Epithelial cell of prostate (primary cell): ENCODE measurements around the gene MARK2.

ENCODE experiments used
- DNase-seq: peaks from one replicate; pipeline ENCODE4 v3.0.0-alpha.2; 2011; ENCODE audit warnings: low read depth, low spot score
- H3K27ac ChIP-seq: fragments of 450-650 bp; 2 replicates; pipeline ENCODE4 v1.5.1; 2017; ENCODE audit warnings: mild to moderate bottlenecking

MARK2 gene

GRCh38 chr11:63826471-63827190 lies 12.3 kb upstream of the MARK2 start:
- no peak overlapping the region for H3K27ac ChIP-seq
- DNase-seq: no peak

DNA sequence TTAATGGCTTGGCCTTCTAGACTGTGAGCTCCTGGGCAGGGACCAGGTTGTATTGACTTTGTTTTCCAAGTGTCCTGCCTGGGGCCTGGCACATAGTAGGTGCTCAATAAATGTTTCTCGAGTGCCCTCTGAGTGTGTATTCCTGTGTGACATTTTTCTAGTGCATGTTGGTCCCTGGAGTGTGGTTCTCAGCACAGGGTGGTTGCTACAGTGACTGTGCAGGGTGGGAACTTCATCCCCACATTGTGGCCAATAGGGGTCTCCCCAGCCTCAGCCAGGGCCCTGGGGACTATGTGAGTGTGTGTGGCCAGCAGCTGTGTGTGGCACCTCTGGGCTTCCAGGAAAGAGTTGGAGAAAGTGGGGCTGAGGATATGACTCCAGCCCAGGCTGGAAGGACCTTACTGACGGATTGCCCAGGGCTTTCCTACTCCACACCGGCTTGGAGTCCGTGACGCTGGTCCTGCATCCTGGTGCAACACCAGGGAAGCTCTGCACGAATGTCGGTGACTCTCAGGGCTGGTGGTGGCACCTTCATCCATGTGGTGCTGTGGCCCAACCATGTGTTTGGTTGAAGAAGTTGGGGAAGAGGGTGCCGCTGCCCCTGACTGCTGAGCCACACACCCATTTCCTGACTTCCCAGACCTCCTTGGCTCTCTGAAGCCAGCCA lies 9.0 kb upstream of the MARK2 start:
- H3K27ac ChIP-seq: no peak overlapping the region
- no peak for DNase-seq

GRCh38 chr11:63831326-63831725 lies 7.6 kb upstream of the MARK2 start:
- DNase-seq: no peak

GRCh38 chr11:63832336-63832735 lies 6.6 kb upstream of the MARK2 start:
- no peak for DNase-seq
- no peak overlapping the region for H3K27ac ChIP-seq

More at GRCh38 chr11:63831326-63831725, 7.6 kb upstream of the MARK2 start:
- H3K27ac ChIP-seq: no peak overlapping the region

DNA sequence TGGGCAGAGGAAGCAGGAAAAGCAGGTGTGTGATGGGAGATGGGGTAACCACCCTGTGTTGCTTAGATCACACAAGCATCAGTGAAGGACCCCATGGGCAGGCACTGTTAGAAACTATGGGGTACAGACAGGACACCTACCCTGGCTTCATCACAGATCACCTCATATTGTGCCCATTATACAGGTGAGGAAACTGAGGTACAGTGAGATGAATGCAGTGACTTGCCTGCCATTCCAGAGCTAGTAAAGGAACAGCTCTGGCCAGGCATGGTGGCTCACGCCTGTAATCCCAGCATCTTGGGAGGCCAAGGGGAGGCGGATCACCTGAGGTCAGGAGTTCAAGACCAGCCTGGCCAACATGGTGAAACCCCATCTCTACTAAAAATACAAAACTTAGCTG lies 5.9 kb upstream of the MARK2 start:
- H3K27ac ChIP-seq: no peak overlapping the region
- DNase-seq: no peak

DNA sequence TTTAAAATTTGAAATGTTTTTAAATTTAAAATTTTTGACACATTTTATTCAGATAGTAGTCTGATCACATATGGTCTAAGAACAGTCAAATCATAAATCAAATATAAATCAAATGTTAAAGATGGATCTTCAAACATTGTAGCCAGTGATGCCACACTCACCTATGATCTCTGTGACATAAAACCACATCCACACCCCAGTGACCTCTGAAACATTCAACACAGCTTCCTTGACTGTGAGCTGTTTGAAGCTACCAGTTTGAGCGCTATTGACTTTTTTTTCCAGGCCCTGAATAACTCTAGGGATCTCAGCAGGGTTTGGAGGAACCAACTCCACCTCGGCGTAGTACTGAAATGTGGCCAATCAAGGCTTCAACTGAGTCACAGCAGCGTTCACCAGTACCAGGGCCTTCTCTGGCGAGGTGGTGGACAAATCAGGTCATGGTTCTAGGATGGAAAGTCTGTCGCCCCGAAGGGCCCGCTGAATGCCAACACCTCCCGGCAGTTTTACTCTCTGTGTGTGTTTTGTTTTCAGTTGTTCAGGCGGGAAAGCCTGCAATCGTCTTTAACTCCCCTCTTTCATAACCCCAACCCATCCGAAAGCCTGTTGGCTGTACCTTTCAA lies 4.3 kb upstream of the MARK2 start:
- no peak for DNase-seq
- H3K27ac ChIP-seq: no peak overlapping the region

GRCh38 chr11:63835158-63835545 lies 3.8 kb upstream of the MARK2 start:
- DNase-seq: no peak
- no peak overlapping the region for H3K27ac ChIP-seq

GRCh38 chr11:63837027-63837688 lies 1.8 kb upstream of the MARK2 start:
- H3K27ac ChIP-seq: peak overlapping the region; percentile 80
- DNase-seq: no peak

GRCh38 chr11:63837739-63838138 lies 1.2 kb upstream of the MARK2 start:
- H3K27ac ChIP-seq: peak overlapping the region; percentile 80
- no peak for DNase-seq

- DNase-seq: no peak
Observed at GRCh38 chr11:63838150-63838677, 696 bp upstream of the MARK2 start.

DNA sequence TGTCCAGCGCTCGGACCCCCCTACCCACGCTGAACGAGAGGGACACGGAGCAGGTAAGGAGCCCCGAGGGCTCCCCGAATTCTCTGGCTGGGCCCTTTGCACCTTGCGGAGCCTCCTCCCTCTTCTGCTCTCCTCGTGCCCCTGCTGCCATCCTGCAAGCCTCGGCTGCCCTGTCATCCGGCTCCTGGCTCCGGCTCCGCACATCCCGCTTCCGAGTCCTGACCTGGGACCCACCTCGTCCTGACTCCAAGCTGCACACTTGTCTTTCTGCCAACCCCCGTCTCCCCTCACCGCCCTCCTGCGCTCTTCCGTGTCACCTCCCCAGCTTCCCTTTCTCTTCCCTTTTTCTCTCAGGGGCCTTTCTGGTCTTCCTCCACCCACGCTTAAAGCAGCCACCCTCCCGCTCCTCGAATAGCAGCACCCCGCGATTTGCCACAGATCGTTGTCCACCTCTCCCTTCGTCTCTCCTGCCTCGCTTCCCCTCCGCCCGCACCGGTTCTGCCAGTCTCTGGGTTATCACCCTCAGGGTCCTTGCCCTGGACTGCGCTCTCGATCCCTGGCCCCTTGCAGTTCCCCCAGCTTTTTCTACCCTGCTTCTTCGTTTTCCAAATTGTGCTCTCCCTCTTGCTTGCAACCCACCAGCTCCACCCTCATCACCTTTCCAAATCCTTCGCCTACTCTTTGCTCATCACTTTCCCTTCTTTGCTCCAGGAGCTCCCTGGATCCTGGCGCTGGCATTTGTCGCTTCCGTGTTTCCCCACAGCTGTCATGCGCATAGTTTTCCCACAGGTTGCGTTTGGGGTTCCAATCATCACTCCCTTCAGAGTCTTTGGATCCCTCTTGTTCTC lies 822 bp downstream of the MARK2 start:
- no peak for DNase-seq

More at GRCh38 chr11:63838150-63838677, 696 bp upstream of the MARK2 start:
- H3K27ac ChIP-seq: peak overlapping the region; percentile 80

DNA sequence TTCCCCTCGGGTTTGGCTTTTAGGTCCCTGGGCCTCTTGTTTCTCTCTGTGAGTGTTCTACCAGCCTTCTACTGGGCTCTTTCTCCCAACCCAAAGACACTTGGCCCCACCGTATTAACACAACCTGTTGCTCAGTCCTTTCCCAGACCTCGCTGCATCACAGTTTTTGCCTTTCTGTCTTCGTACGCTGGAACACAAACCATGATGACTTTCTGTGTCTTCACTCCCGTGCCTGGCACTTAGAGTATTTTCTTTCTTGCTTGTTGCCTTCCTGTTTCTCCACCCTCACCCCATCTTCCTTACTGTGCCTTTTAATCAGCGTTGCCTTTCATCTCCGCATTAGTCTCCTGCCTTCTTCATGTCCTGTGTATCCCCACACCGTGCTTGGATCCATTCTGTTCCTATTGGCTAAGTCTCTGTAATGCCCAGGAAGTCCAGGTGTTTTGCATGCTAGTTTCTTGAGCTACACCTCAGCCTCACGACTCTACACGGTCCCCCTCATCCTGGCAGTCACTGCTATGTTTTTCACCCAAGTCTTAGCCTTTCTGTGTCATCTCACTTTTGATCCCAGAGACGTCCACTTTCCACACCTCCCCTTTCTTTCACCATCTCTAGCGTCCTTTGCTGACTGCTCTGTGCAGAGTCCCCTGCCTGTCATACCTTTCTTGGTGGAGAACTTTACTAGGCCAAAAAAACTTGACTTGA lies 1.6 kb downstream of the MARK2 start:
- peak overlapping the region; percentile 80 for H3K27ac ChIP-seq
- no peak for DNase-seq

More for the DNA sequence above, 822 bp downstream of the MARK2 start:
- peak overlapping the region; percentile 80 for H3K27ac ChIP-seq

DNA sequence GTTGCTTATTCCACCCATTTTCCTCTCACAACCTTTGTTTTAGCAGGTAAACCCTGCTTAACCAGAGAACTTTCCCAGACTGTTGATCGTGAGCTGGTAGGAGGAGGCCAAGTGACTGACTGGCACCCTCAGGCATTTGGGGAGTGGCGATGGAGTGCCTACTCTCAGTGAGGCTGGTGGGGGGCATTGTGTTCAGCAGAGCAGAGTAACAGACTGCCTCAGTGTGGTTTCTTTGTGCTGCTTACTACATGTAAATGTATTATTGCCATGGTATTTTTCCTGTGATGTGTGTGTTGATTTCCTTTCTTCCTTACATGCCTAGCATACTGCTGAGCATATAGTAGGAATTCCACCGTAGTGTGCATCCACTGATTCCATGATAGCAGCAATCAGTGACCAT lies 2.6 kb downstream of the MARK2 start:
- no peak for DNase-seq
- peak overlapping the region; percentile 80 for H3K27ac ChIP-seq

DNA sequence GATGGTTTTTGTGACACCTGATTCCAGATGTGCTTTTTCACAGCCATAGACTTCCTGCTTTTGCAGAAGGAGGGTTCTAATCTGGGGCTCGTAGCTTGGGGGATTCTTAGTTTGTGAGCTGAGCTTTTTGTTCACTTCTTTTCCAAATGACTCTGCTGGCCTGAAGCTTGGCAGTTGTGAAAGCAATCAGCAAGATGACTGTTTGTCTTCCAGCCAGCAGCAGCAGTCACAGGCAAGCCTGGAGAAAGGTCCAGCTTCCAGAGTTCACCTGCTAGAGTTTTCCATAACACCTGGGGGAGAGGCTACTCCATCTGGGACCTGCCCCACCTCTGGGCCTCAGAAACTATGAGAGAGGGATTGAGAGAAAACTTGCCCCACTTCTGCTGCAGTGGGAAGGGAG lies 4.1 kb downstream of the MARK2 start:
- peak overlapping the region; percentile 80 for H3K27ac ChIP-seq
- DNase-seq: no peak

- no peak for DNase-seq
- H3K27ac ChIP-seq: peak overlapping the region; percentile 66
Observed at GRCh38 chr11:63844836-63845235, 5.9 kb downstream of the MARK2 start.

- peak overlapping the region; percentile 66 for H3K27ac ChIP-seq
- peak; percentile 61 for DNase-seq
Observed at GRCh38 chr11:63845303-63845702, 6.4 kb downstream of the MARK2 start.

- H3K27ac ChIP-seq: peak overlapping the region; percentile 66
Observed at GRCh38 chr11:63845911-63846310, 7.0 kb downstream of the MARK2 start.

GRCh38 chr11:63846897-63847296 lies 8.0 kb downstream of the MARK2 start:
- DNase-seq: no peak
- H3K27ac ChIP-seq: peak overlapping the region; percentile 72

More at GRCh38 chr11:63845911-63846310, 7.0 kb downstream of the MARK2 start:
- no peak for DNase-seq

DNA sequence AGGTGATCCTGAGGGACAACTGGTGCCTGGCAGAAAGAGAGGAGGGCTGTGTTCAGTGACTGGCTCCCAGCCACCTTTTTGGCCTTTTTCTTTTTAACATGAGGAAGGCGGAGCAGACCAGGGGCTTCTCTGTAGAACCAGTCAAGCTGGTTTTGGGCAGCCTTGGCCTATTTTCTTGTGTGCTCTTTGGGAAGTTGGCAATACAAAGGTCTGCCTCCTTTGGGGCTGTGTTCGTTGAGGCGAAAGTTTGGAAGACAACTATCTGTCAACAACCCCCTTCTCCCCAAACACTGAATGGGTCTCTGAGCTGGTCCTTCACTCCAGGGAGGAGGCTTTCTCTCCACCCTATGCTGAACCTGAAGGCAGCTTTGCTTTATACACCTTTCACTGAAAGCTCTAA lies 8.5 kb downstream of the MARK2 start:
- no peak for DNase-seq
- peak overlapping the region; percentile 72 for H3K27ac ChIP-seq
